ENCODE data around the gene FOSL2.

Gene FOSL2

DNA sequence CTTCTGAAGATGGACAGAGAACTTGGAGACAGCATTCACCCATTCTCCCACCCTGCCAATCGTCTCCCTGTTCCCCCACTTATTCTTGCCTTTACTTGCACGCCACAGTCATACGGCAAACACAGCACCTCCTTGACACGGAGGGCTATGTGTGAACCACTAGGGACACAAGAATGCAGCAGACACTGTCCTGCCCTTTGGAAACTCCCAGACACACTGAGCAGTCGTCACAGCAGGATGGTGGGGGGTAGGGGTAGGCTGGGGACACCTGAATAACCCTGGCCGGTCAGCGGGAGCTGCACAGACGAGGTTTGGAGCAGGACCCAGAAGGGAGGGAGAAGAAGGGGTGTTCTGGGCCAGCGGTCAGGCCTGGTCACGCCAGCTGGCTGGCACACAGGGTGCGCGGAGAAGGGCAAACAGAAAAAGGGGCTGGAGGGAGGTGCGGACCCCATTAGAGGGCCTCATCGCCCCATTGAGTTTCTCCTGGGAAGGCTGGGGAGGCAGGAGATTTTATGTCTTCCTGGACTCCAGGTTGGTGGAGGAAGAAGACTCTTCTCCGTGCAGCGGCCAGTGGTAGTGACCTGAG, 40.0 kb upstream of the FOSL2 start:
- no peak for TF ChIP-seq ZFX (IDR thresholded peaks at IDR 0.05; ENCODE audit: borderline replicate concordance)
- no peak for TF ChIP-seq CTCF (IDR thresholded peaks at IDR 0.05)

DNA sequence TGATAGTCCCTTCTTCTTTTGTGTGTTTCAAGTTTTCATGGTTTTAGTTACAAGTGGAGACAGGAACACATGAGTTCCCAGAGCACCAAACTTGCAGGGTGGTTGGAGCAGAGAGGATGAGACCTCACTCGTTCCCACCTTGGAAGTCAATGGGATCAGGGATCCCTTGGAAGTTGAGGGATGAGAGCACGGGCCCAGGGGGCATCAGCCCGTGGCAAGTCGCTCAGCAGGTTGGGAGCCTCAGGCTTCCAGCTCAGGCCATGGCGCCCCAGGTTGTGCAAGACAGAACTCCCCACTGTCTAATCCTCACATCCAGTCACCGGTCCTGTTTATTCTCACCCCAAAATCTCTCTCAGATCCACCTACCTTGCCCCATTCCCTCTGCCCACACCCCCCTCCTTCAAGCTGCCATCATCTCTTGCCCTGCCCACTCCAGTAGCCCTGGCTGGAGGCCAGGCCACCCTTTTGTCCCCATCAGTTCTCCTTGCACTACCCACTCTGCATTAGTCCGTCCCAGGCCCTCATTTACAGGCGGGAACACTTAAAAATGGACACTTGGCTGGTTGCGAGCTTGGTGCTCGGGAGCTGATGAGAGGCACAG, 37.6 kb upstream of the FOSL2 start:
- TF ChIP-seq ZFX (IDR thresholded peaks at IDR 0.05; ENCODE audit: borderline replicate concordance) (no peak), CTCF (IDR thresholded peaks at IDR 0.05) (no peak)
- no peak overlapping the region for H3K27ac ChIP-seq

More for the DNA sequence above, 40.0 kb upstream of the FOSL2 start:
- no peak overlapping the region for H3K27ac ChIP-seq

DNA sequence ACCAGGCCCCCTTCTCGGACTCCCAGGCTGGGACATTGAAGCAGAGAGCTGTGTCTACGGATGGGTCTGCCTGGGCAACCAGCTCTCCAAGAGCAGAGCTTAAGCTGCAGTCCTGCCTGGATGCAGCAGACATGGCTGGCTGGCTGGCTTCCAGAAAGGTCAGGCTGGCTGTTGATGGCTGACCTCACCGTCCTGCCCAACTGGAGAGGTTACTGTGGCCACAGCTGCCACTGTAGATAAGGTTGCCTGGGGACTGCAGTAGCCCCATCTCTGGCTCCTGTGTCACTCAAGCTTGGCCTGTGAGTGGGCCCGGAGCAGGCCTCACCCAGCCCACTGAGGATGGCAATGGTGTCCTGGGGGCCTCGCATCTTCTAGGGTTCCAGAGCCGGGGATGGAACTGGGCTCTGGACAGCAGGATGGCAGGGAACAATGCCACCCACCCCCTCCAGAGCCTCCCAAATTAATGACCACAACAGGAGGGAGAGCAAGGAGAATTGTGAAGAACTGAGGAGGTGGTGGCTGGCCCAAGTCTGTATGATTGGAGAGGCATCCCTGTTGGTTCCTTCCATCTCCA, 37.0 kb upstream of the FOSL2 start:
- no peak for TF ChIP-seq CTCF (IDR thresholded peaks at IDR 0.05)
- no peak for TF ChIP-seq ZFX (IDR thresholded peaks at IDR 0.05; ENCODE audit: borderline replicate concordance)
- no peak overlapping the region for H3K27ac ChIP-seq

DNA sequence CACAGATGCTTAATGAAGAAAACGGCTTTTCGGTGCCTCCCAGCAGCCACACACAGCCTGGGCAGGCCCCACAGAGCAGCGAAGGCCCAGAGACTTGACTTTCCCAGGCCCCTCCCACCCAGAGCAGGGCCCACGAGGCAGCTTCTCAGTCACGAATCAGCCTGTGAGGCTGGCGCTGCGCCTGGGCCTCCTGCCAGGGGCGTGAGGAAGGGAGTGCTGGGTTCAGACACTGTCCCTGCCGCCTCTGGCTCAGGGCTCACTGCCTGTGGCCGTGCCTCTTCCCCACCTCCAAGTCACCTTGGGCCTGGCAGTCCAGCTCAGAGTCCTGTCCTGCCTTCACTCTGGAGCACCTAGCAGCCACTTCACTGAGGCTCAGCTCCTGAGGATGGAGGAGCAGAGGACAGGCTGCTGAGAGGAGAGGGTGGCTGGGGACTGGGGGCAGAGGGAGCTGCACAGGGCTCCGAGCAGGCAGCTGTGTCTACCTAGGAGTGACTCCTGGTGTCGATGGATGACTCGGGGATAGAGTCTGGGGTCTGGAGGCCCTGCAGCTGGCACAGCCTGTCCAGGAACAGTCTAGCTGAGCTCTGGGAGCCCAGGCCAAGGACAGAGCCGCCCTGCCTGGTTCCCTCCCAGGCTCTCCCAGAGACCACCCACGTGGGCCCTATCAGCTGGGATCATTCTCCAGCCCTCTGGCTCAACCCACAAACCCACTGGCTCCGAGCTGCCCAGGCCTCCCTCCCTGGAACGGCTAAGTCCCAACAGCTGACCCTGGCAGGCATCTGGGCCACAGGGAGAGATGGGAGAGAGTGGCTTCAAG, 36.4 kb upstream of the FOSL2 start:
- no peak overlapping the region for H3K27ac ChIP-seq
- TF ChIP-seq CTCF (IDR thresholded peaks at IDR 0.05) (no peak), ZFX (IDR thresholded peaks at IDR 0.05; ENCODE audit: borderline replicate concordance) (no peak)

- no peak overlapping the region for H3K27ac ChIP-seq
- no peak for TF ChIP-seq CTCF (IDR thresholded peaks at IDR 0.05)
Measured at GRCh38 chr2:28357055-28357454, 35.6 kb upstream of the FOSL2 start.

DNA sequence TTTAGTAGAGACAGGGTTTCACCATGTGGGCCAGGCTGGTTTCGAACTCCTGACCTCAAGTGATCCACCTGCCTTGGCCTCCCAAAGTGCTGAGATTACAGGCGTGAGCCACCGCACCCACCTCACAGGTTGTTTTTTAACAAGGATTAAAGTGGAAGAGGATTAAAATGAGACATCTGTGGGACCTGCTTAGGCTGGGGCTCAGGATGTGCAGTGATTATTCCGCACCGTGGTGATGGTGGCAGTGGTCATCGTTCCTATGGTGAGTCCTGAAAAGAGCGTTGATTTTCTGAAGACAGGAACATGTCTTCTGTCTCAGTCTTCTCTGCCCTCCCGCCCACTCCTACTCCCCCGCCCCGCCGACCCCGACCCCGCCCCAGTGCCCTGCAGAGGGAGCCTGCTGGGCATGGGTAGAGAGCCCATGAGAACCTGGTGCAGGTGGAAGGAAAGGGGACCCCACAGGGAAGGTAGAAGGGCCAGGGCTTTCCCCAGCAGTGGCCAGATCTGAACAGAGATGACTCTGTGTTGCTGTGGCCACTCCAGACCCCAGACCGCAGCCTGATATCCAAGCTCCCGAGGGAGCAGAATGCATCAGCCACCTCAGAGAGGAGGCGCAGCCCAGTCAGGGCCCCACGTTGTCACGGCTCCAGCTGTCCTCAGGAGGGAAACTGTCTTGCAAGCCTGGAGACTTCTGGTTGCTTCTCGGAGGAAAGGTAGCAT, 34.5 kb upstream of the FOSL2 start:
- H3K27ac ChIP-seq, result no peak overlapping the region

More for the DNA sequence above, 34.5 kb upstream of the FOSL2 start:
- TF ChIP-seq CTCF (IDR thresholded peaks at IDR 0.05) (no peak), ZFX (IDR thresholded peaks at IDR 0.05; ENCODE audit: borderline replicate concordance) (no peak)

All from 22Rv1 (cell line).